ENCODE measurements around the gene MATN1.

- TF ChIP-seq, protein P1, sequence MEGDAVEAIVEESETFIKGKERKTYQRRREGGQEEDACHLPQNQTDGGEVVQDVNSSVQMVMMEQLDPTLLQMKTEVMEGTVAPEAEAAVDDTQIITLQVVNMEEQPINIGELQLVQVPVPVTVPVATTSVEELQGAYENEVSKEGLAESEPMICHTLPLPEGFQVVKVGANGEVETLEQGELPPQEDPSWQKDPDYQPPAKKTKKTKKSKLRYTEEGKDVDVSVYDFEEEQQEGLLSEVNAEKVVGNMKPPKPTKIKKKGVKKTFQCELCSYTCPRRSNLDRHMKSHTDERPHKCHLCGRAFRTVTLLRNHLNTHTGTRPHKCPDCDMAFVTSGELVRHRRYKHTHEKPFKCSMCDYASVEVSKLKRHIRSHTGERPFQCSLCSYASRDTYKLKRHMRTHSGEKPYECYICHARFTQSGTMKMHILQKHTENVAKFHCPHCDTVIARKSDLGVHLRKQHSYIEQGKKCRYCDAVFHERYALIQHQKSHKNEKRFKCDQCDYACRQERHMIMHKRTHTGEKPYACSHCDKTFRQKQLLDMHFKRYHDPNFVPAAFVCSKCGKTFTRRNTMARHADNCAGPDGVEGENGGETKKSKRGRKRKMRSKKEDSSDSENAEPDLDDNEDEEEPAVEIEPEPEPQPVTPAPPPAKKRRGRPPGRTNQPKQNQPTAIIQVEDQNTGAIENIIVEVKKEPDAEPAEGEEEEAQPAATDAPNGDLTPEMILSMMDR (conservative IDR thresholded peaks at IDR 0.05; ENCODE audit: low read length), result no peak
- TF ChIP-seq EZH2phosphoT487 (IDR thresholded peaks at IDR 0.05; ENCODE audit: borderline replicate concordance, low read depth, low read length), result no peak
These were observed 46.8 kb upstream of the MATN1 start for GRCh38 chr1:30770150-30770549.

Measured in OCI-LY7 (cell line).